Activated CD8-positive, alpha-beta memory T cell treated with anti-CD3 and anti-CD28 coated beads, Interleukin-2, amount 50 U/mL, for 4 hours (primary cell): ENCODE data around the gene OR6J1.
A peak's percentile ranks its signal among the peaks of the same experiment; 100 is the strongest.
"Not testable (repeated sequence)": the region's sequence is repeated elsewhere in the genome, so short reads cannot be mapped to it uniquely, and the experiment has no call there.

ENCODE experiments used
- DNase-seq: peaks from one replicate; pipeline ENCODE4 v3.0.0-alpha.2; 2020

Gene OR6J1

GRCh38 chr14:22644305-22644635, at the start of gene OR6J1:
TSS of gene OR6J1 (minus strand) at chr14:22644352. CDS start at chr14:22634811, 9,541 bp downstream.
- DNase-seq: no peak

GRCh38 chr14:22692194-22692593, 48.0 kb upstream of the OR6J1 start:
- no peak for DNase-seq

GRCh38 chr14:22691171-22691570, 47.0 kb upstream of the OR6J1 start:
- DNase-seq: no peak

- DNase-seq: no peak
These were observed 45.0 kb upstream of the OR6J1 start for GRCh38 chr14:22689199-22689598.

- DNase-seq: not testable (repeated sequence)
These were observed 43.8 kb upstream of the OR6J1 start for GRCh38 chr14:22687969-22688368.

- DNase-seq: not testable (repeated sequence)
These were observed 42.0 kb upstream of the OR6J1 start for GRCh38 chr14:22686176-22686611.

GRCh38 chr14:22685467-22685866, 41.3 kb upstream of the OR6J1 start:
- DNase-seq: no peak

- not testable (repeated sequence) for DNase-seq
These were observed 39.3 kb upstream of the OR6J1 start for GRCh38 chr14:22683428-22683827.

GRCh38 chr14:22678221-22678620, 34.1 kb upstream of the OR6J1 start:
- no peak for DNase-seq

- not testable (repeated sequence) for DNase-seq
These were observed 33.4 kb upstream of the OR6J1 start for GRCh38 chr14:22677551-22677950.

- DNase-seq: no peak
These were observed 27.5 kb upstream of the OR6J1 start for GRCh38 chr14:22671622-22672021.

GRCh38 chr14:22668863-22669262, 24.7 kb upstream of the OR6J1 start:
- DNase-seq: no peak

GRCh38 chr14:22668417-22668816, 24.3 kb upstream of the OR6J1 start:
- no peak for DNase-seq

- no peak for DNase-seq
These were observed 23.7 kb upstream of the OR6J1 start for GRCh38 chr14:22667881-22668280.

GRCh38 chr14:22666203-22666893, 22.2 kb upstream of the OR6J1 start:
- DNase-seq: no peak

GRCh38 chr14:22664261-22664660, 20.1 kb upstream of the OR6J1 start:
- DNase-seq: no peak

GRCh38 chr14:22660654-22661053, 16.5 kb upstream of the OR6J1 start:
- no peak for DNase-seq

GRCh38 chr14:22658946-22659345, 14.8 kb upstream of the OR6J1 start:
- DNase-seq: no peak

- no peak for DNase-seq
These were observed 13.7 kb upstream of the OR6J1 start for GRCh38 chr14:22657861-22658260.

GRCh38 chr14:22656945-22657731, 13.0 kb upstream of the OR6J1 start:
- no peak for DNase-seq

GRCh38 chr14:22656226-22656625, 12.1 kb upstream of the OR6J1 start:
- DNase-seq: no peak

GRCh38 chr14:22653012-22653621, 9.0 kb upstream of the OR6J1 start:
- peak; percentile 48 for DNase-seq

- DNase-seq: no peak
These were observed 7.4 kb upstream of the OR6J1 start for GRCh38 chr14:22651586-22651985.

- no peak for DNase-seq
These were observed 6.9 kb upstream of the OR6J1 start for GRCh38 chr14:22650960-22651521.
